AG09309 (cell line): Measurements from ENCODE around the gene SLIT3.

Source experiments
- DNase-seq: peaks from one replicate; pipeline ENCODE4 v3.0.0-alpha.2; 2010; ENCODE audit warnings: low read depth
- H3K4me3 ChIP-seq: 2 replicates; pipeline ENCODE4 v1.5.1; 2011; ENCODE audit warnings: mild to moderate bottlenecking, low read depth, low read length, moderate library complexity; ENCODE audit not compliant: control insufficient read depth
- CTCF ChIP-seq: IDR thresholded peaks from 2 replicates; pipeline ENCODE4 v1.5.1; 2011; ENCODE audit warnings: mild to moderate bottlenecking, low read depth, low read length, inconsistent platforms; ENCODE audit not compliant: insufficient read depth, control insufficient read depth; ENCODE audit errors: missing control alignments

Gene SLIT3

DNA sequence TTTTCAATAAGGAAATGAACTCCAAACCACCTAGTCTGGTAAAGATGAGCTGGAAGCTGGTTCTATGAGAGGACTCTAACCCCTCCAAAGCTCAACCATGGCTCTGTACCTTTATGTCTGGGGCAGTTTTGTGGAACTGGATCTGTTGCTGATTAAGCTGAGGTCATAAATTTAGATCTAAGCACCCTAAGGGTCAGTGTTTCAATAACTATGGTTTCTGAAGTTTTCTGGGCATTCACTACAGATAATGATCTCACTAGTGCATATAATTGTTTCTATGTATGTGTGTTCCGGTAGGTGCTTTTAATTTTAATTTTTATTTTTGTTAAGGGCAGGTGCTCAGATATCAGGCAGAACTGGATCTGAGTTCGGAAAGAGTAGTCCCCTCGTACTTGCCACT lies 463.1 kb downstream of the SLIT3 start:
- H3K4me3 ChIP-seq = no peak overlapping the region
- TF ChIP-seq CTCF = no peak
- DNase-seq = no peak

DNA sequence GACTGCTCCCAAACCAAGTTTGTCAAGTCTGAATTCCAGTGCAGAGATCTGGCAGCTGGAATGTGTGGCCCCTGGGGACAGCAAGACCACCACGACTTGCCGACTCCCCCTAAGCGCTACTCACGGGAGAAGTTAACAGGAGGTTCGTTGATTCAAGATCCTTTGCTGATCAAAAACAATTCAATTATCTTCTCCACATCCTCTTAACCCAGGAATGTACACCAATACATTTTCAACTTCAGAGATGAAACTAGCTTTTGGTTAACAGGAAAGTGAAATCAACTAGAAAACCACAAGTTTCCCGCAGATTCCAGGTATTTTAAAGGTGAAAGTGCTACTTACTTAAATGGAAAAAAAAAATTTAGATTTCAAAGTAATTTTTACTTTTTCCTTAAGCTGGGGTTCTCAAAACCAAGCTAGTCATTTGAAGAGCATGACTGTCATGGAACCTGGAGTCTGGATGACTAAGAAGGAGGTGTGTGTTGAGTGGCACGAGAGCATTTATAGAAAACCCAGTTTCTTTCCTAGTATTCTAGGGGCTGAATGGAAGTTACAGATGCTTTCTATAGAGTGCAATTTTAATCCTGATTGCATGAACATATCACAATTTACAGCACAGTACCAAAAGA lies 464.2 kb downstream of the SLIT3 start:
- no peak for DNase-seq
- H3K4me3 ChIP-seq = no peak overlapping the region
- TF ChIP-seq CTCF = no peak

GRCh38 chr5:168833936-168834335 lies 467.0 kb downstream of the SLIT3 start:
- no peak for TF ChIP-seq CTCF
- H3K4me3 ChIP-seq = no peak overlapping the region
- DNase-seq = no peak

DNA sequence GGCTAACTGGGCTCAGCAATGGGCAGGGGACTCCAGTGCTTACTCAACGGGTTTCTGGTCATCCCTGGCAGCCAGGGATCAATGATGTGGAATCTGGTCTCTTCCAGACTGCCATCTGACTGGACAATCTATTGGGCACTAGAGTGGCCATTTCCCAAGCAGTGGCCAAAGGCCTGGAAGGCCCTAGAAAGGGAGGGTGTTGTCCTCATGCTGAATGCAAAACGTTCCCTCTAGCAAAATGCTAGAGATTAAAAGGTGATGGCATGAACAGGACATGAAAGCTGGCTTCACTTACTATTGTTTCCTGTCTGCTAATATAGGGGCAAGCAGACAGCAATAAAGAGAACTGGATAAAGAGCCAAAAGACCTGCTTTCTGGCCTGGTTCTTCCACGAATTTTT lies 467.6 kb downstream of the SLIT3 start:
- H3K4me3 ChIP-seq = no peak overlapping the region
- no peak for DNase-seq
- no peak for TF ChIP-seq CTCF

GRCh38 chr5:168832308-168832707 lies 468.6 kb downstream of the SLIT3 start:
- H3K4me3 ChIP-seq = no peak overlapping the region
- no peak for TF ChIP-seq CTCF
- DNase-seq = no peak

DNA sequence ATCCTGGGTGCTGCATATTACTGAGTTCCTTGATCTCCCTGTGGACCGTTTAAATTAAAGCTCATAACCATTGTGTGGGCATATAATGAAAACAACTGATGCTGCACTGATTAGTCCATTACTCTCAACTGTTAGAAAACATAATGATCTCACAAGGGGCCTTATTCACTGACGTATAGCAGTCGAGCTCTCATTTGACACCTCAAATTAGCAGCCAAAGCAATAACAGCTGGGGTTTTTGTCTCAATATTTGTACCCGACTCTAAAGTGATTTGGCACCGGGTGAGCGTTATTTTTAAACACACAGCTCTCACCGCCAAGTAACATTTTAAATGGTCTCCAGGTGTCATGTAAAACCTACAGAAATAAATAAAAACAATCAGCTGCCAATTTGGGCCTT lies 469.6 kb downstream of the SLIT3 start:
- DNase-seq = no peak
- no peak for TF ChIP-seq CTCF
- H3K4me3 ChIP-seq = no peak overlapping the region

- no peak for DNase-seq
- no peak overlapping the region for H3K4me3 ChIP-seq
- TF ChIP-seq CTCF = no peak
These were observed 470.1 kb downstream of the SLIT3 start for GRCh38 chr5:168830833-168831232.
